ENCODE measurements around the gene OR4D10. TPM values are rescaled to one million over a fixed set of nuclear protein-coding genes. Genes with fewer than 3 reads are reported as not detected.

OR4D10 gene
- total and polyA plus RNA-seq, 2 of the 8 experiments (the other 6 are each of a cell fraction or from before 2014, with no cell fraction given), result not detected

DNA sequence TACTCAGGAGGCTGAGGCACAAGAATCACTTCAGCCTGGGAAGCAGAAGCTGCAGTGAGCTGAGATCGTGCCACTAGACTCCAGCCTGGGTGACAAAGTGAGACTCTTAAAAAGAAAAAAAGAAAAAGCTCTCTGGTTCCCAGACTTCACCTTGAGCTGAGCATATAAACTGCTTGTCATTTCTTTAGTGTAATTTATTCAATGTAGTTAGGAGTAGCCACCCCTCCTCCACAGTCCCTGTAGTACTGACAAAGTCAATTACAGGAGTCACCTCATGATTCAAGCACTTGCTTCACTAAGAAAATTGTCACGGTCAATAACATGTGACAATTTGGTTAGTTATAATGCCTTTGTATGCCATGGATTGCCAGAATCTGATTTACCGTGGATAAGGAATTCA, 7.2 kb downstream of the OR4D10 start:
- H3K18ac ChIP-seq (ENCODE audit: extremely low read depth, low read length), result no peak overlapping the region
- no peaks in the 10 kb centered on the region for H3K36me3 ChIP-seq (ENCODE audit: control insufficient read depth in 2 of 4, insufficient read depth in 4 of 4, low read length in 3 of 4)
- no peak overlapping the region for H2BK12ac ChIP-seq (ENCODE audit: low read depth, low read length)
- no peak overlapping the region for H3K4me2 ChIP-seq (ENCODE audit: insufficient read depth in 1 of 2, low read depth in 2 of 2, low read length in 2 of 2)
- H3K56ac ChIP-seq (replicated peaks; ENCODE audit: insufficient read length, low read depth, low read length), result no peak overlapping the region
- no peaks in the 10 kb centered on the region for H3K79me1 ChIP-seq (ENCODE audit: low read depth, low read length)
- H3K14ac ChIP-seq (ENCODE audit: insufficient read length), result no peak overlapping the region
- H3K27me3 ChIP-seq (replicated peaks in 1 of 4; ENCODE audit: control insufficient read depth in 3 of 4, extremely low read depth in 1 of 4, insufficient read depth in 3 of 4, low read length in 3 of 4), result no peaks in the 10 kb centered on the region
- H3K9ac ChIP-seq (replicated peaks in 1 of 4; ENCODE audit: extremely low read depth in 1 of 4, low read depth in 3 of 4, low read length in 3 of 4), result no peak overlapping the region
- no peak overlapping the region for H3K27ac ChIP-seq (ENCODE audit: low read depth, low read length)
- H4K5ac ChIP-seq (ENCODE audit: insufficient read length, low read depth, low read length), result no peak overlapping the region
- H3K23me2 ChIP-seq (ENCODE audit: low read depth, low read length), result no peaks in the 10 kb centered on the region
- no peak overlapping the region for H4K8ac ChIP-seq (ENCODE audit: extremely low read depth, insufficient read depth, low read length)
- POLR2A ChIA-PET (ENCODE audit: partially characterized antibody), result no interaction called here
- no peaks in the 10 kb centered on the region for H3K4me1 ChIP-seq (replicated peaks in 1 of 4; ENCODE audit: control insufficient read depth in 3 of 4, insufficient read depth in 4 of 4, low read length in 3 of 4)
- H2BK120ac ChIP-seq (replicated peaks; ENCODE audit: low read depth, low read length), result no peak overlapping the region
- no peaks in the 10 kb centered on the region for H3K79me2 ChIP-seq (ENCODE audit: control insufficient read depth in 1 of 2, insufficient read depth in 2 of 2, low read length in 2 of 2)
- FAIRE-seq (no peak), DNase-seq (ENCODE audit: low read depth in 1 of 2, low spot score in 2 of 2) (no peak)
- CTCF ChIA-PET (ENCODE audit: partially characterized antibody), result no interaction called here
- H4K20me1 ChIP-seq (replicated peaks in 1 of 2; ENCODE audit: control insufficient read depth in 1 of 2, insufficient read depth in 2 of 2, low read length in 2 of 2), result no peaks in the 10 kb centered on the region
- H2AFZ ChIP-seq (ENCODE audit: low read length), result no peak overlapping the region
- no peak overlapping the region for H2AK5ac ChIP-seq (ENCODE audit: low read depth, low read length)
- no peak overlapping the region for H3K4ac ChIP-seq (replicated peaks; ENCODE audit: insufficient read length, low read depth, low read length)
- no peak overlapping the region for H3K4me3 ChIP-seq (ENCODE audit: extremely low read depth in 1 of 4, insufficient read depth in 2 of 4, low read depth in 3 of 4, low read length in 4 of 4)
- H3K9me3 ChIP-seq (ENCODE audit: insufficient read depth in 2 of 2, low read depth in 1 of 2, low read length in 1 of 2), result no peaks in the 10 kb centered on the region
- 93% methylated on average over 3 of the region's 3 CpGs; no CpG with 5 or more reads in 1 of the 2 experiments for WGBS, 2 experiments (ENCODE audit: extremely low coverage in 1 of 2, insufficient coverage in 1 of 2, insufficient read length in 1 of 2, insufficient replicate concordance in 2 of 2, low coverage in 1 of 2, low lambda C conversion rate in 2 of 2, missing lambda C conversion rate in 1 of 2)
- H2BK5ac ChIP-seq (ENCODE audit: low read depth, low read length), result no peak overlapping the region
- H2BK20ac ChIP-seq (ENCODE audit: low read length), result no peak overlapping the region
- no peak overlapping the region for H2BK15ac ChIP-seq (ENCODE audit: low read length)
- no peak overlapping the region for H3K23ac ChIP-seq (ENCODE audit: insufficient read length)
- H4K91ac ChIP-seq (replicated peaks; ENCODE audit: insufficient read length, low read length), result no peak overlapping the region
- TF ChIP-seq BRCA1 (IDR thresholded peaks at IDR 0.05; ENCODE audit: low read depth, low read length), result no peak
